Measurements from ENCODE around the gene PAX2. TPM values are rescaled to one million over a fixed set of nuclear protein-coding genes. Genes with fewer than 3 reads are reported as not detected.

Gene PAX2
- total RNA-seq, 1 experiment from 2014 or later = not detected

GRCh38 chr10:100767422-100767775 lies 22.0 kb downstream of the PAX2 start:
- Histone ChIP-seq H4K20me1 (ENCODE audit: control insufficient read depth, insufficient read depth, insufficient read length) (no peaks in the 10 kb centered on the region), H3K27ac (ENCODE audit: insufficient read length, low read depth, low read length) (no peak overlapping the region), H3K79me2 (ENCODE audit: insufficient read depth, low read length) (no peaks in the 10 kb centered on the region), H3K4ac (ENCODE audit: low read depth, low read length) (no peak overlapping the region), H4K8ac (replicated peaks; ENCODE audit: insufficient read length, low read depth, low read length) (no peak overlapping the region), H3K4me1 (ENCODE audit: insufficient read depth, low read length) (no peaks in the 10 kb centered on the region), H3K14ac (ENCODE audit: insufficient read depth, low read length) (no peak overlapping the region), H3K9ac (ENCODE audit: extremely low read depth, insufficient read length, low read length) (no peak overlapping the region), H3K23ac (ENCODE audit: insufficient read length, low read depth, low read length) (no peak overlapping the region), H3K4me2 (ENCODE audit: insufficient read depth, insufficient read length, low read length) (no peak overlapping the region), H4K5ac (ENCODE audit: insufficient read length, low read depth, low read length) (no peak overlapping the region), H2BK12ac (ENCODE audit: insufficient read length, low read depth, low read length) (no peak overlapping the region), H2BK5ac (ENCODE audit: insufficient read length, low read length) (no peak overlapping the region), H2BK15ac (ENCODE audit: low read depth, low read length) (no peak overlapping the region), H3K27me3 (ENCODE audit: insufficient read depth, low read length) (peaks cover 5% of the 10 kb centered on the region; the same call in 1 of the 2 replicates), H3T11ph (ENCODE audit: low read length) (no peak overlapping the region), H2AFZ (ENCODE audit: low read length) (no peak overlapping the region), H3K79me1 (ENCODE audit: insufficient read depth, low read depth, low read length, poor library complexity, severe bottlenecking) (no peaks in the 10 kb centered on the region), H3K9me3 (ENCODE audit: control insufficient read depth, low read depth, low read length) (no peaks in the 10 kb centered on the region), H3K56ac (ENCODE audit: insufficient read length, low read depth, low read length) (no peak overlapping the region), H3K18ac (ENCODE audit: insufficient read length, low read depth, low read length) (no peak overlapping the region), H2BK20ac (ENCODE audit: low read depth, low read length, poor library complexity, severe bottlenecking) (no peak overlapping the region), H3K23me2 (ENCODE audit: insufficient read length, low read depth, low read length, poor library complexity, severe bottlenecking) (no peaks in the 10 kb centered on the region), H4K91ac (ENCODE audit: insufficient read length, low read depth, low read length) (no peak overlapping the region), H2AK5ac (ENCODE audit: insufficient read length, low read length) (no peak overlapping the region), H2BK120ac (ENCODE audit: low read depth, low read length, poor library complexity, severe bottlenecking) (no peak overlapping the region)
- DNase-seq = no peak
- H3K4me1 Mint-ChIP-seq = no peaks in the 10 kb centered on the region
- no peak overlapping the region for H3K4me3 Mint-ChIP-seq
- no CpG with 5 or more reads among the region's 5 CpGs for WGBS (ENCODE audit: extremely low coverage, insufficient read length, low lambda C conversion rate)
- no peak overlapping the region for H3K27ac Mint-ChIP-seq
- TF ChIP-seq, protein P1, sequence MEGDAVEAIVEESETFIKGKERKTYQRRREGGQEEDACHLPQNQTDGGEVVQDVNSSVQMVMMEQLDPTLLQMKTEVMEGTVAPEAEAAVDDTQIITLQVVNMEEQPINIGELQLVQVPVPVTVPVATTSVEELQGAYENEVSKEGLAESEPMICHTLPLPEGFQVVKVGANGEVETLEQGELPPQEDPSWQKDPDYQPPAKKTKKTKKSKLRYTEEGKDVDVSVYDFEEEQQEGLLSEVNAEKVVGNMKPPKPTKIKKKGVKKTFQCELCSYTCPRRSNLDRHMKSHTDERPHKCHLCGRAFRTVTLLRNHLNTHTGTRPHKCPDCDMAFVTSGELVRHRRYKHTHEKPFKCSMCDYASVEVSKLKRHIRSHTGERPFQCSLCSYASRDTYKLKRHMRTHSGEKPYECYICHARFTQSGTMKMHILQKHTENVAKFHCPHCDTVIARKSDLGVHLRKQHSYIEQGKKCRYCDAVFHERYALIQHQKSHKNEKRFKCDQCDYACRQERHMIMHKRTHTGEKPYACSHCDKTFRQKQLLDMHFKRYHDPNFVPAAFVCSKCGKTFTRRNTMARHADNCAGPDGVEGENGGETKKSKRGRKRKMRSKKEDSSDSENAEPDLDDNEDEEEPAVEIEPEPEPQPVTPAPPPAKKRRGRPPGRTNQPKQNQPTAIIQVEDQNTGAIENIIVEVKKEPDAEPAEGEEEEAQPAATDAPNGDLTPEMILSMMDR (conservative IDR thresholded peaks at IDR 0.05) = no peak
- H3K27me3 Mint-ChIP-seq (ENCODE audit: low read depth) = peaks cover 72% of the 10 kb centered on the region
- H3K36me3 Mint-ChIP-seq (ENCODE audit: insufficient read depth in 1 of 3, low read depth in 3 of 3) = no peaks in the 10 kb centered on the region
- H3K9me3 Mint-ChIP-seq = no peaks in the 10 kb centered on the region
